ENCODE measurements around the gene EN2.

GRCh38 chr7:155435110-155435509 lies 22.8 kb upstream of the EN2 start:
- TF ChIP-seq CTCF (IDR thresholded peaks at IDR 0.05; ENCODE audit: poor library complexity) (no peak), EZH2 (IDR thresholded peaks at IDR 0.05; ENCODE audit: borderline replicate concordance) (no peak), EZH2phosphoT487 (IDR thresholded peaks at IDR 0.05; ENCODE audit: low read depth, severe bottlenecking, unreplicated experiment) (no peak)

Data from hepatocyte (in vitro differentiated cells).